ENCODE measurements around the gene PROCR.

- TF ChIP-seq CTCF (conservative IDR thresholded peaks at IDR 0.05; ENCODE audit: low read depth, low read length) (no peak), EZH2 (IDR thresholded peaks at IDR 0.05; ENCODE audit: low read length, unreplicated experiment) (no peak)
Observed at GRCh38 chr20:35225319-35226125, 53.6 kb downstream of the PROCR start.
